Calu3 (cell line): Measurements from ENCODE around the gene GHRHR. TPM values are rescaled to one million over a fixed set of nuclear protein-coding genes. Genes with fewer than 3 reads are reported as not detected.

Source experiments
- BruUV-seq: library from RNA; stranded (reverse); fragments of 400-500 nt; replicated peaks from 2 replicates; lab custom pipeline; 2021; lab: Mats Ljungman, UMichigan
- CTCF ChIA-PET: fragments of 300-600 bp; sonication (Branson Sonifier 250); formaldehyde crosslinking; loops from one replicate; lab custom pipeline; 2022; ENCODE audit warnings: antibody characterized with exemption; lab: Charles Lee
- DNase-seq: peaks from one replicate; pipeline ENCODE4 v3.0.0; 2022
- H3K27ac Mint-ChIP-seq: one replicate; pipeline ENCODE4 v1.8.0; 2022; ENCODE audit warnings: mixed read lengths; ENCODE audit not compliant: unreplicated experiment
- H3K27me3 Mint-ChIP-seq: one replicate; pipeline ENCODE4 v1.8.0; 2022; ENCODE audit warnings: mixed read lengths; ENCODE audit not compliant: unreplicated experiment
- H3K36me3 Mint-ChIP-seq: one replicate; pipeline ENCODE4 v1.8.0; 2022; ENCODE audit warnings: mild to moderate bottlenecking, moderate library complexity, mixed read lengths; ENCODE audit not compliant: insufficient read depth, unreplicated experiment
- H3K4me1 Mint-ChIP-seq: one replicate; pipeline ENCODE4 v1.8.0; 2022; ENCODE audit warnings: mild to moderate bottlenecking, low read depth, mixed read lengths; ENCODE audit not compliant: unreplicated experiment
- H3K4me3 Mint-ChIP-seq: one replicate; pipeline ENCODE4 v1.8.0; 2022; ENCODE audit warnings: mild to moderate bottlenecking, low read depth, moderate library complexity, mixed read lengths; ENCODE audit not compliant: unreplicated experiment
- H3K9me3 Mint-ChIP-seq: one replicate; pipeline ENCODE4 v1.8.0; 2022; ENCODE audit warnings: low read depth, mixed read lengths; ENCODE audit not compliant: unreplicated experiment
- intact Hi-C: fragments of 100-400 bp; cut with micrococcal nuclease; formaldehyde crosslinking; loops from one replicate; pipeline ENCODE4 v1.10.0; 2022; ENCODE audit not compliant: unreplicated experiment
- total RNA-seq: library from RNA; stranded (reverse); gene quantifications from 2 replicates; pipeline ENCODE4 v1.2.3, GENCODE V29; 2022
- TF ChIP-seq, protein P1 (sequence below): fragments of 200-600 bp; IDR thresholded peaks from one replicate; pipeline ENCODE4 v1.8.0; 2022; ENCODE audit warnings: antibody characterized with exemption; ENCODE audit not compliant: unreplicated experiment

The GHRHR gene
- total RNA-seq, 1 experiment from 2014 or later, result not detected

- CTCF ChIA-PET, result interaction anchor here (3.7 kb wide), 1 partner anchor 134 kb away, joined by 34 read pairs; no protein-coding TSS in a partner anchor
- Mint-ChIP-seq H3K36me3 (no peaks in the 10 kb centered on the region), H3K4me3 (no peak overlapping the region), H3K27me3 (peaks cover 41% of the 10 kb centered on the region), H3K9me3 (no peaks in the 10 kb centered on the region), H3K4me1 (peaks cover 50% of the 10 kb centered on the region), H3K27ac (no peak overlapping the region)
- DNase-seq, result no peak
- no TSS peak for BruUV-seq
- intact Hi-C loops, result loop anchor here (10.0 kb wide), 1 partner anchor 77 kb away; no protein-coding TSS in a partner anchor
- TF ChIP-seq, protein P1, sequence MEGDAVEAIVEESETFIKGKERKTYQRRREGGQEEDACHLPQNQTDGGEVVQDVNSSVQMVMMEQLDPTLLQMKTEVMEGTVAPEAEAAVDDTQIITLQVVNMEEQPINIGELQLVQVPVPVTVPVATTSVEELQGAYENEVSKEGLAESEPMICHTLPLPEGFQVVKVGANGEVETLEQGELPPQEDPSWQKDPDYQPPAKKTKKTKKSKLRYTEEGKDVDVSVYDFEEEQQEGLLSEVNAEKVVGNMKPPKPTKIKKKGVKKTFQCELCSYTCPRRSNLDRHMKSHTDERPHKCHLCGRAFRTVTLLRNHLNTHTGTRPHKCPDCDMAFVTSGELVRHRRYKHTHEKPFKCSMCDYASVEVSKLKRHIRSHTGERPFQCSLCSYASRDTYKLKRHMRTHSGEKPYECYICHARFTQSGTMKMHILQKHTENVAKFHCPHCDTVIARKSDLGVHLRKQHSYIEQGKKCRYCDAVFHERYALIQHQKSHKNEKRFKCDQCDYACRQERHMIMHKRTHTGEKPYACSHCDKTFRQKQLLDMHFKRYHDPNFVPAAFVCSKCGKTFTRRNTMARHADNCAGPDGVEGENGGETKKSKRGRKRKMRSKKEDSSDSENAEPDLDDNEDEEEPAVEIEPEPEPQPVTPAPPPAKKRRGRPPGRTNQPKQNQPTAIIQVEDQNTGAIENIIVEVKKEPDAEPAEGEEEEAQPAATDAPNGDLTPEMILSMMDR, result no peak
Observed at GRCh38 chr7:30987936-30988335, 24.2 kb downstream of the GHRHR start.

DNA sequence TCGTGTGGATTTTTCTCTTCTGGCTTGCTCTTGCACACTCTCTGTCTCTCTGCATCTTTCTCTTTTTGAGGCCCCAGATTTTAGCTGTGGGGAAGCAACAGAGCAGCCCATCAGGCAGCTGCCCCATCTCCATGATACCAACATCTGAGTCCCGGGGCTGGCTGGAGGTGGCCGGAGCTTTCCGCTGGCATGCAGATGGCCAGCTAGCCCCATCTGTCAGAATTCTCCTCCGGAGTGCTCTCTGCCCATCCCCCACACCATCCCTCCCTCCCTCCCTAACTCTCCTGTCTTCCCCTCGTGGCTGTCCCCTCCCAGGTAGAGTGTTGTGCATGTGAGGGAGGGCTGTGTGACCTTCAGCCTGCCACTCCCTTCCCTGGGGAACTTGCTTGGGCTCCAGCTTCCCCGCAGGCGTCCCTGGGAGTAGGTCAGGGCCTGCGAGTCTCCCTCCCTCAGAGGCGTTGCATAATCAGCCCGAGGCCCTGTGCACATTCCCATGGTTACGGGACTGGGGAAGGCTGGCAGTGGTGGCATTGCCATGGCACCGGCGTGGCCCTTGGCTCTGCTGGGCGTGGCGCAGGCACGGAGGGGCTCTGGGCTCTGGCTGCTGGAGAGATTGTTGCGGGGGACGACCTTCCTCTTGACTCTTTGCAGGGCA, 24.7 kb downstream of the GHRHR start:
- H3K27ac Mint-ChIP-seq, result no peak overlapping the region
- intact Hi-C loops, result loop anchor here (10.0 kb wide), 1 partner anchor 76 kb away; no protein-coding TSS in a partner anchor
- TF ChIP-seq, protein P1, result no peak
- CTCF ChIA-PET, result interaction anchor here (3.7 kb wide), 1 partner anchor 133 kb away, joined by 34 read pairs; no protein-coding TSS in a partner anchor
- H3K36me3 Mint-ChIP-seq, result no peaks in the 10 kb centered on the region
- no peaks in the 10 kb centered on the region for H3K9me3 Mint-ChIP-seq
- peaks cover 36% of the 10 kb centered on the region for H3K27me3 Mint-ChIP-seq
- H3K4me3 Mint-ChIP-seq, result peak overlapping the region; percentile 18
- peak; percentile 86 for DNase-seq
- no TSS peak for BruUV-seq
- H3K4me1 Mint-ChIP-seq, result peaks cover 45% of the 10 kb centered on the region

DNA sequence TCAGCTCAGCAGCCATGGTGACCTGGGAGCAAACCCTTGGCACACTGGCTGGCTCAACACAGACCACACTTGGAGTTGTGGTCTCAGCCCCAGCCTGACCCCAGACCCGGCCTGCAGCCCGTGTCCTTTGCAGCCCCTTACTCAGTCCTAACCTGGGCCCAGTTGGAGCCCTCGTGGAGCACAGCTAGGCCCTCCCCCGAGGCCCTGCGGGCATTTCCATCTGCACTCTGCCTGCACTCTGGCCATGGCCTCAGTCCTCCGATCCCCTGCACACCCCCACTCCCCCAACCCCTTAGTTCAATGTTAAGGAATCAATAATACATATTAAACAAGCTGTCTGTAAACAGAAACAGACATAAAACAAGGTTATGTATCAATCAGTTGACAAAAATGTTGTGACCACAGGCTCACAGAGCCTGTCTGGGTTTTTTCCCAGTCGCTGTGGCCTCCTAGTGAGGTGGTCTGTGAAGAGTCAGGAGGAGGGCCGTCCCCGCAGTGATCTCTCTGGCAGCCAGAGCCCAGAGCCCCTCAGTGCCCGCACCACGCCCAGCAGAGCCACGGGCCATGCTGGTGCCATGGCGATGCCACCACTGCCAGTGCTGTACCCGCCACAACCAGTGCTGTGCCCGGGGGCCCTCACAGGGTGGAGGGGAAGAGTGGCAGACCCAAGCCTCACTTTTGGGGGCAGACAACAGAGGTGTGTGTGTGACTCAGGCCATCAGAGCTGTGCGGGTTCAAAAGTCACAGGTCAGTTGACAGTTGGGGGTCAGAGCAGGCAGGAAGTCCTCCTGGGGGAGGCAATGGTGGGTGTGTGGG, 25.5 kb downstream of the GHRHR start:
- H3K9me3 Mint-ChIP-seq, result no peaks in the 10 kb centered on the region
- H3K4me3 Mint-ChIP-seq, result peak overlapping the region; percentile 18
- no TSS peak for BruUV-seq
- CTCF ChIA-PET, result interaction anchor here (0.6 to 3.7 kb wide), 6 partner anchors 13 to 1221 kb away, joined by 3 to 34 read pairs (median 4); no protein-coding TSS in a partner anchor
- peaks cover 37% of the 10 kb centered on the region for H3K4me1 Mint-ChIP-seq
- no peak overlapping the region for H3K27ac Mint-ChIP-seq
- intact Hi-C loops, result loop anchor here (10.0 kb wide), 1 partner anchor 76 kb away; no protein-coding TSS in a partner anchor
- TF ChIP-seq, protein P1, result no peak
- peaks cover 31% of the 10 kb centered on the region for H3K27me3 Mint-ChIP-seq
- DNase-seq, result no peak
- H3K36me3 Mint-ChIP-seq, result no peaks in the 10 kb centered on the region

- no peaks in the 10 kb centered on the region for H3K36me3 Mint-ChIP-seq
- H3K4me1 Mint-ChIP-seq, result peaks cover 33% of the 10 kb centered on the region
- no TSS peak for BruUV-seq
- intact Hi-C loops, result loop anchor here (10.0 kb wide), 1 partner anchor 75 kb away; no protein-coding TSS in a partner anchor
- H3K4me3 Mint-ChIP-seq, result no peak overlapping the region
- TF ChIP-seq, protein P1, result no peak
- no peaks in the 10 kb centered on the region for H3K9me3 Mint-ChIP-seq
- CTCF ChIA-PET, result interaction anchor here (0.6 to 3.7 kb wide), 9 partner anchors 12 to 1650 kb away, joined by 3 to 34 read pairs (median 3); no protein-coding TSS in a partner anchor
- H3K27me3 Mint-ChIP-seq, result peaks cover 31% of the 10 kb centered on the region
- H3K27ac Mint-ChIP-seq, result peak overlapping the region; percentile 45
- no peak for DNase-seq
Observed at GRCh38 chr7:30989824-30990672, 26.3 kb downstream of the GHRHR start.
